Vagina (tissue), 2 donors: ENCODE results near the gene GRM2. TPM values are rescaled to one million over a fixed set of nuclear protein-coding genes. Genes with fewer than 3 reads are reported as not detected.

Experiments used
- DNase-seq, 2 donors: peaks; one replicate each; pipeline ENCODE4 v3.0.0-alpha.2; 2017; ENCODE audit errors: extremely low spot score in 2 of 2
- H3K27ac ChIP-seq: fragments of 200-600 bp; sonication (generic); one replicate; pipeline ENCODE4 v1.5.1; 2019
- H3K27me3 ChIP-seq: fragments of 200-600 bp; sonication (generic); one replicate; pipeline ENCODE4 v1.5.1; 2019
- H3K36me3 ChIP-seq, 2 donors: fragments of 200-600 bp; sonication (generic); one replicate each; pipeline ENCODE4 v1.5.1; 2017 to 2019
- H3K4me1 ChIP-seq: fragments of 200-600 bp; sonication (generic); one replicate; pipeline ENCODE4 v1.5.1; 2019
- H3K4me3 ChIP-seq, 2 donors: fragments of 200-600 bp; sonication (generic); 1 replicate in 1 of 2; 2 replicates in 1 of 2; pipeline ENCODE4 v1.5.1; 2016 to 2019
- H3K9me3 ChIP-seq: fragments of 200-600 bp; sonication (generic); one replicate; pipeline ENCODE4 v1.5.1; 2019
- CTCF ChIP-seq, 3 experiments: fragments of 450-650 bp in 2 of 3; fragments of 200-600 bp in 1 of 3; sonication (generic) in 1 of 3; IDR thresholded peaks; one replicate each; pipeline ENCODE4 v1.5.1; 2017 to 2019; ENCODE audit warnings: antibody characterized with exemption in 3 of 3, mild to moderate bottlenecking in 2 of 3, moderate library complexity in 2 of 3
- POLR2A ChIP-seq, 2 donors: fragments of 450-650 bp; IDR thresholded peaks; one replicate each; pipeline ENCODE4 v1.6.1; 2017; ENCODE audit warnings: antibody characterized with exemption in 2 of 2, mild to moderate bottlenecking in 2 of 2, moderate library complexity in 2 of 2
- POLR2AphosphoS5 ChIP-seq, 2 donors: sonication (generic); formaldehyde crosslinking; IDR thresholded peaks; one replicate each; pipeline ENCODE4 v1.9.0; 2017; ENCODE audit warnings: antibody characterized with exemption in 2 of 2, mild to moderate bottlenecking in 2 of 2, low read depth in 1 of 2; ENCODE audit not compliant: insufficient read depth in 1 of 2
- intact Hi-C: fragments of 100-400 bp; cut with DNase I; formaldehyde crosslinking; loops from one replicate; pipeline ENCODE4 v1.15.1; 2023
- total RNA-seq: library from RNA; depleted of rRNA; stranded (reverse); fragments of >200 nt; gene quantifications from one replicate; pipeline ENCODE4 v1.2.3, GENCODE V29; 2016

GRM2 gene
- total RNA-seq, 1 donor from 2014 or later: not detected

DNA sequence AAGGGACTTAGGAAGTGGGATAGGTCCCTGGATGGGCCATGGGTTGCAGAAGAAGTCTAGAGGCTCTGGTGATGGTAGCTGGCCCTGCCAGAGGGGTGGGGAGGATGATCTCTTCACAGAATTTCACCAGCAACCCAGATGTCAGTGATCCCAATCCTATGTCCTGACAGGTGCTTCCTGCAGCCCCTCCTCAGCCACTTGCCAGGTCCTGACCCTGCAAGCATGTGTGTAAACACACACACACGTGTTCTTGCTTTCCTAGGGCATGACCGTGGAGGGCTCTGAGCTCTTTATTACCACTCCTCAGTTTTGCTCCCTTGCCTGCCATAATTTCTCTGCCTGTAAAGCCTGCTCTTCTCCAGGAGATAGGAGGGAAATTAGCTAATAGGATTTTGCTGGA, 23.3 kb upstream of the GRM2 start:
- no peak for DNase-seq
- Histone ChIP-seq H3K4me3 (no peak overlapping the region), H3K27ac (peak overlapping the region; percentile 62), H3K36me3 (peaks cover 0 to 33% of the 10 kb centered on the region in 2 donors), H3K9me3 (no peaks in the 10 kb centered on the region), H3K27me3 (no peaks in the 10 kb centered on the region), H3K4me1 (peaks cover 54% of the 10 kb centered on the region)
- TF ChIP-seq CTCF (IDR thresholded peaks at IDR 0.05): no peak
- no peak for TF ChIP-seq POLR2AphosphoS5 (IDR thresholded peaks at IDR 0.05; ENCODE audit: insufficient read depth in 1 of 2, low read depth in 1 of 2)
- no peak for TF ChIP-seq POLR2A (IDR thresholded peaks at IDR 0.05)
- intact Hi-C loops: no loop called here

DNA sequence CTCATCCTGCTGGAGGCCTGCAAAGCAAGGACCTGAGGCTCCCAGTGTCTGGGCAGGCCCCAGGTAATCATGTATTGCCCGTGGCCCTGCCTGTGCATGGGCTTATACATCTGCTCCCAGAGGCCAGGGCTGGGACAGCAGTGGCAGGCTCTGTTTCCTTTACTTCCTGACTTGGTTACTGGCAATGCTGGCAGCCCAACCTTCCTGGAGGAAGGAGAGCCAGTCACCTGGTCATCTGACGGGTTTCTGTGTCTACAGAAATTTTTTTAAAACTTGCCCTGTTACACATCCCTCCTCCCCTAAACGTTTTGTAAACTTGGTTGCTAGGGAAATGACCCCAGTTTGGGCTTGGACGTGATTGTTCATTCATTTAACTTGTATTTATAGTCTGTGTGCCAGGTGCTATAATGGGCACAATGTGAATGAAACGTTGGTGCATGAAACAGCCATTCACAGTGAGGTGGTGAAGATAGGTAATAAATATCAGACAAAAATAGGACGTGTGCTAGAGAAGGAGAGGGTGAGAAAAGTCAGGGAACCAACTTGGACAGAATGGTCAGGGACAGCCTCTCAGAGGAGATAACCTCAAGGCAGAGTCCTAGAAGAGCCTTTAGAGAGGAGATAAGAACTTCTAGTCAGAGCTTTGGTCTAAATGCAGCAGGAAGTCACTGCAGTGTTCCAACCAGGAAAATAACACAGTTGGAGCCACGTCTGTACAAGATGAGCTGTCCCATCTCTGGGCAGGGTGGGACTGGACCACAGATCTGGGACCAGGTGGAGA, 21.7 kb upstream of the GRM2 start:
- Histone ChIP-seq H3K9me3 (no peaks in the 10 kb centered on the region), H3K27me3 (no peaks in the 10 kb centered on the region), H3K4me3 (no peak overlapping the region), H3K27ac (peak overlapping the region; percentile 62), H3K36me3 (peaks cover 0 to 36% of the 10 kb centered on the region in 2 donors), H3K4me1 (peaks cover 50% of the 10 kb centered on the region)
- intact Hi-C loops: loop anchor here (5.0 kb wide), 1 partner anchor 183 kb away; the partner anchor contains the start of gene DCAF1
- no peak for TF ChIP-seq POLR2A (IDR thresholded peaks at IDR 0.05)
- TF ChIP-seq POLR2AphosphoS5 (IDR thresholded peaks at IDR 0.05; ENCODE audit: insufficient read depth in 1 of 2, low read depth in 1 of 2): peak in 1 of 2 donors; percentile 65
- no peak for DNase-seq

GRCh38 chr3:51686056-51686455, 20.8 kb upstream of the GRM2 start:
- Histone ChIP-seq H3K27ac (peak overlapping the region; percentile 62), H3K9me3 (no peaks in the 10 kb centered on the region), H3K4me3 (no peak overlapping the region), H3K36me3 (peaks cover 0 to 36% of the 10 kb centered on the region in 2 donors), H3K4me1 (peaks cover 41% of the 10 kb centered on the region), H3K27me3 (no peaks in the 10 kb centered on the region)
- DNase-seq: no peak
- TF ChIP-seq POLR2A (IDR thresholded peaks at IDR 0.05): no peak
- intact Hi-C loops: loop anchor here (5.0 kb wide), 1 partner anchor 184 kb away; the partner anchor contains the start of gene DCAF1

DNA sequence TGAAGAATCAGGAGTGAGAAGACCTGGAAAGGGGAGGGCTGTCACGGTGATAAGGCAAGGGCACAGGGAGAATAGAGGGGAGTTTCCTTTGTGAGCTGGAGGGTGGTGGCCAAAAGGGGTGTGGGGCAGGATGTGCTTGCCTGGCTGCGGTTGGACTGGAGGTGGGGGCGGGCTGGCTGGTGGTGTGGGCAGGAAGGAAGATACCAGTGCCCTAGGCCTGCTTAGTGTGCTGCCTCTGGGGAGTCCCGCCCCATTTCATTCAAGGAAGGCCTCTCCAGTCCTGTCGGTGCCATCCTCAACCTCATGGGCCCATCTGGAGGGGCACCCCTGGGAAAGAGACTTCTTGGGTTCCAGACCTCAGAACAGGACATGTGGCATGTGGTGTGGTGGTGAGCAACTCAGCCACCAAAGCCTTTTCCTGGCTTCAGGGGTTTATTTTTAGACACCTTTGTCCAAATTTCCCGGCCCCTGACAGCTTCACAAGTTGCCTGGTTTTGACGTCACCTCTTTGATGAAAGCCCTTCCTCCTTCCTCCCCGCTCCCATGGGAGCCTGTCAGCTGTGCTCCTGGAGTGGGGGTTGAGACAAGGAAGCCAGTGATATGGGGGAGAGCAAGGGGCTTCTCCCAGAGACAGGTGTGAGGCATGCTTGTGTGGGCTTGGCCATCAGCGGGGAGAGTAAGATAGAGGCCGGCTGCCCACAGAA, 20.2 kb upstream of the GRM2 start:
- intact Hi-C loops: loop anchor here (5.0 kb wide), 1 partner anchor 184 kb away; the partner anchor contains the start of gene DCAF1
- peak overlapping the region; percentile 62 for H3K27ac ChIP-seq
- peak in 1 of 2 donors; percentile 43 for TF ChIP-seq POLR2AphosphoS5 (IDR thresholded peaks at IDR 0.05; ENCODE audit: insufficient read depth in 1 of 2, low read depth in 1 of 2)
- TF ChIP-seq POLR2A (IDR thresholded peaks at IDR 0.05): no peak
- TF ChIP-seq CTCF (IDR thresholded peaks at IDR 0.05): no peak
- no peaks in the 10 kb centered on the region for H3K27me3 ChIP-seq
- no peak overlapping the region for H3K4me3 ChIP-seq
- H3K36me3 ChIP-seq: peaks cover 0 to 36% of the 10 kb centered on the region in 2 donors
- H3K9me3 ChIP-seq: no peaks in the 10 kb centered on the region
- H3K4me1 ChIP-seq: peaks cover 35% of the 10 kb centered on the region
- DNase-seq: no peak

DNA sequence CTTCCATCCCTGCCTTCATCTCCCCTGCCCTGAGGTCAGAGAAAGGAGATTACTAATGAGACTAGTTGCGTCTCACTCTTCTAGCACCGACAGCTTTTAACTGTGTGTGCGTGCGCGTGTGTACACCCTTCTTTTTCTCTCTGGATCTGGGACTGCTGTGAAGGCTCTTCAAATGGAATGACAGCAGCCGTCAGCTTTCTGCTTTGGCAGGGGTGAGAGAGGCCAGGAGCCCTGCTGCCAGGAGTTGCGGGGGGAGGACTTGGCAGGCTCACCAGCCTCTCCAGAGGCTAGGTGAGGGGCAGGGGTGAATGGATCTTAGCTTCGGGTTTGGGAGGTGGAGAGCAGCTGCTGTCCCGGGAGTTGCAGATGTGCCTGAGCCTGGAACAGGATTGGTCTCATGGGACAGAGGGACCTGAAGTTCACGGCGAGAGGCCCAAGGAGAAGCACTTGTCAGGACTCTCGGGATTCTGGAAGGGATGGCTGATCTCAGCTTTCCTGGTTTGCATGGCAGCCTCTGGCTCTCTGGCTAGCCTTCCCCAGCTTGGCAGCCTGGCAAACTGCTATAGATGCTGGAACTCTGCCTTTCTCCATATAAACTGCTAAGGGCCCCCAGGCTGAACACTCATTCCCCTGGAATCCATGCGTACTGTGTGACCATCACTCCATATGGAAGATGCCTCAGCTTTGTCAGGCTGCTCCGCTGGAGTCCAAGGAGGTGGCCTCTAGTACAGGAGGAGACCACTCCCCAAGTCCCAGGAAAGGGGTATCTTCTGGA, 19.2 kb upstream of the GRM2 start:
- TF ChIP-seq POLR2AphosphoS5 (IDR thresholded peaks at IDR 0.05; ENCODE audit: insufficient read depth in 1 of 2, low read depth in 1 of 2) (no peak), CTCF (IDR thresholded peaks at IDR 0.05) (no peak), POLR2A (IDR thresholded peaks at IDR 0.05) (no peak)
- H3K27ac ChIP-seq: peak overlapping the region; percentile 62
- intact Hi-C loops: loop anchor here (5.0 kb wide), 1 partner anchor 185 kb away; the partner anchor contains the start of gene DCAF1
- H3K4me1 ChIP-seq: peaks cover 26% of the 10 kb centered on the region
- no peaks in the 10 kb centered on the region for H3K9me3 ChIP-seq
- no peak overlapping the region for H3K4me3 ChIP-seq
- H3K27me3 ChIP-seq: no peaks in the 10 kb centered on the region
- DNase-seq: no peak
- peaks cover 0 to 36% of the 10 kb centered on the region in 2 donors for H3K36me3 ChIP-seq
